H1 (cell line): ENCODE measurements around the gene SPTBN4. TPM values are rescaled to one million over a fixed set of nuclear protein-coding genes. Genes with fewer than 3 reads are reported as not detected.

ENCODE experiments used
- polyA plus RNA-seq, 7 experiments: library from polyadenylated mRNA; depleted of rRNA in 3 of 7; stranded (reverse) in 5 of 7; unstranded in 2 of 7; fragments of >200 nt in 5 of 7; fragments of 200-250 nt in 2 of 7; gene quantifications; 1 replicate in 5 of 7; 2 replicates in 1 of 7; 4 replicates in 1 of 7; pipeline versions ENCODE4 v1.2.1 to v1.2.3, GENCODE V29; 2011 to 2013; ENCODE audit warnings: missing spikeins in 2 of 7, mixed read lengths in 2 of 7
- small RNA-seq: library from polyadenylated mRNA; stranded (forward); fragments of <200 nt; extraction: miRNeasy Mini kit (QIAGEN cat#:217004); gene quantifications from one replicate; pipeline ENCODE3, GENCODE V24; 2013; ENCODE audit not compliant: insufficient read depth
- total RNA-seq: library from RNA; stranded (reverse); fragmentation: NEBNext Ultra II Directional; extraction: Animal tissue kit (Norgen Biotek cat#: 25700); gene quantifications from 2 replicates; pipeline ENCODE4 v1.2.1, GENCODE V29; 2021

The SPTBN4 gene
- total and polyA plus RNA-seq, 2 of the 8 experiments (the other 6 are each of a cell fraction or from before 2014, with no cell fraction given) = 1.9 to 3.0 TPM

Small RNAs within 50 kb of the gene (small RNA-seq; reads per million reads assigned to genes)
- not detected for gene RF00017

Other genes with a start within 250 kb of the SPTBN4 start
- gene TTC9B, start 248.6 kb upstream of the SPTBN4 start, total RNA-seq = not detected in 2 replicates
- gene TTC9B, start 248.6 kb upstream of the SPTBN4 start, polyA plus RNA-seq (2011; rRNA removed) = 0.24 and 0.26 TPM in 2 replicates
- gene CCNP, start 240.3 kb upstream of the SPTBN4 start, total RNA-seq = 0.63 and 1.9 TPM in 2 replicates
- gene CCNP, start 240.3 kb upstream of the SPTBN4 start, polyA plus RNA-seq (2011; rRNA removed) = 2.1 and 4.6 TPM in 2 replicates
- 137 and 151 TPM in 2 replicates for gene AKT2, start 181.7 kb upstream of the SPTBN4 start, total RNA-seq
- gene AKT2, start 181.7 kb upstream of the SPTBN4 start, polyA plus RNA-seq (2011; rRNA removed) = 183 and 252 TPM in 2 replicates
- 16.5 and 17.8 TPM in 2 replicates for gene C19orf47, start 118.6 kb upstream of the SPTBN4 start, total RNA-seq
- gene C19orf47, start 118.6 kb upstream of the SPTBN4 start, polyA plus RNA-seq (2011; rRNA removed) = 27.3 and 32.8 TPM in 2 replicates
- gene PLD3, start 118.3 kb upstream of the SPTBN4 start, total RNA-seq = 180 and 189 TPM in 2 replicates
- gene PLD3, start 118.3 kb upstream of the SPTBN4 start, polyA plus RNA-seq (2011; rRNA removed) = 543 and 635 TPM in 2 replicates
- 0.15 and 0.29 TPM in 2 replicates for gene HIPK4, start 76.8 kb upstream of the SPTBN4 start, total RNA-seq
- gene HIPK4, start 76.8 kb upstream of the SPTBN4 start, polyA plus RNA-seq (2011; rRNA removed) = 0.57 and 0.88 TPM in 2 replicates
- 5.8 and 6.0 TPM in 2 replicates for gene PRX, start 53.6 kb upstream of the SPTBN4 start, total RNA-seq
- 2.8 and 3.8 TPM in 2 replicates for gene PRX, start 53.6 kb upstream of the SPTBN4 start, polyA plus RNA-seq (2011; rRNA removed)
- gene SERTAD1, start 41.0 kb upstream of the SPTBN4 start, total RNA-seq = 4.9 and 5.4 TPM in 2 replicates
- 6.6 and 8.0 TPM in 2 replicates for gene SERTAD1, start 41.0 kb upstream of the SPTBN4 start, polyA plus RNA-seq (2011; rRNA removed)
- 32.1 and 33.4 TPM in 2 replicates for gene SERTAD3, start 22.7 kb upstream of the SPTBN4 start, total RNA-seq
- gene SERTAD3, start 22.7 kb upstream of the SPTBN4 start, polyA plus RNA-seq (2011; rRNA removed) = 15.1 and 23.5 TPM in 2 replicates
- gene BLVRB, start 1.3 kb upstream of the SPTBN4 start, total RNA-seq = 28.7 and 32.3 TPM in 2 replicates
- gene BLVRB, start 1.3 kb upstream of the SPTBN4 start, polyA plus RNA-seq (2011; rRNA removed) = 182 and 196 TPM in 2 replicates
- 72.8 and 74.6 TPM in 2 replicates for gene SHKBP1, start 109.9 kb downstream of the SPTBN4 start, total RNA-seq
- gene SHKBP1, start 109.9 kb downstream of the SPTBN4 start, polyA plus RNA-seq (2011; rRNA removed) = 98.8 and 158 TPM in 2 replicates
- 75.3 and 77.1 TPM in 2 replicates for gene LTBP4, start 134.4 kb downstream of the SPTBN4 start, total RNA-seq
- 54.5 and 111 TPM in 2 replicates for gene LTBP4, start 134.4 kb downstream of the SPTBN4 start, polyA plus RNA-seq (2011; rRNA removed)
- gene NUMBL, start 223.7 kb downstream of the SPTBN4 start, total RNA-seq = 24.8 and 29.4 TPM in 2 replicates
- 13.5 and 20.0 TPM in 2 replicates for gene NUMBL, start 223.7 kb downstream of the SPTBN4 start, polyA plus RNA-seq (2011; rRNA removed)
- gene COQ8B, start 249.9 kb downstream of the SPTBN4 start, total RNA-seq = 39.3 and 41.7 TPM in 2 replicates
- 46.1 and 67.6 TPM in 2 replicates for gene COQ8B, start 249.9 kb downstream of the SPTBN4 start, polyA plus RNA-seq (2011; rRNA removed)